A673 (cell line): ENCODE results near the gene TJAP1.

Experiments
- CTCF ChIP-seq: fragments of 300-800, 200-600 bp; sonication (generic); conservative IDR thresholded peaks from 2 replicates; pipeline ENCODE4 v1.5.1; 2017; ENCODE audit warnings: low read depth, mild to moderate bottlenecking, antibody characterized with exemption, low read length, moderate library complexity, mixed read lengths
- EZH2 ChIP-seq: fragments of 200-600 bp; sonication (generic); IDR thresholded peaks from 2 replicates; pipeline ENCODE4 v1.6.1; 2017; ENCODE audit warnings: borderline replicate concordance, low read depth, mild to moderate bottlenecking, mixed read lengths, antibody characterized with exemption, low read length; ENCODE audit not compliant: poor library complexity, severe bottlenecking

DNA sequence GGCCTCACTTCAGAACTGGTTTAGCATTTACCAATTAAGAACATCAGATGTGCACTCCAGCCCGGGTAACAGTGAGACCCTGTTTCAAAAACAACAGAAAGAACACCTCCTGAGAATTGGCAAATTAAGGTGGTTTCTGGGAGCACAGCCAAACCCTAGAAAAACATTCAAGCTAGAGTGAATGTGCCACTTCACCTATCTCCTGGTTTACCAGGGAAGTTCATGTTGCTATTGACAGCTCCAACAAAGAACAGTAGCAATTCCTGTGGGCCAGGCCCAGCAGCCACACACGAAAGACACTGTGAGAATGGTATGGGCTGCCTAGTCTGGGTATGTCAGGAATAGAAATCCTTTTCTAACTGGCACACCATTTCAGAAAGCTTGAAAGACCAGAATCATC, 44.5 kb downstream of the TJAP1 start:
- TF ChIP-seq EZH2 (no peak), CTCF (no peak)
